CD8-positive, alpha-beta memory T cell (primary cell): ENCODE results near the gene UST. TPM values are rescaled to one million over a fixed set of nuclear protein-coding genes. Genes with fewer than 3 reads are reported as not detected.

Experiments used
- CTCF ChIA-PET: fragments of 350-600 bp; sonication (Branson Sonifier 250); formaldehyde crosslinking; loops from one replicate; lab custom pipeline; 2021; ENCODE audit warnings: antibody characterized with exemption; lab: Charles Lee
- POLR2A ChIA-PET: fragments of 350-600 bp; sonication (Branson Sonifier 250); formaldehyde crosslinking; loops from one replicate; lab custom pipeline; 2021; ENCODE audit warnings: antibody characterized with exemption; lab: Charles Lee
- DNase-seq, 5 donors: peaks; one replicate each; pipeline versions ENCODE4 v3.0.0 to v3.0.0-alpha.2; 2020 to 2022; ENCODE audit warnings: mixed read lengths in 1 of 5
- H3K27ac ChIP-seq: one replicate; pipeline ENCODE4 v1.7.0; 2013; ENCODE audit warnings: low read depth, mild to moderate bottlenecking, low read length, moderate library complexity
- H3K27me3 ChIP-seq: 2 replicates; pipeline ENCODE4 v1.7.0; 2013; ENCODE audit warnings: low read length, mild to moderate bottlenecking; ENCODE audit not compliant: insufficient read depth, poor library complexity, severe bottlenecking
- H3K36me3 ChIP-seq: 2 replicates; pipeline ENCODE4 v1.7.0; 2013; ENCODE audit warnings: mild to moderate bottlenecking, low read length, moderate library complexity; ENCODE audit not compliant: insufficient read depth
- H3K4me1 ChIP-seq: 2 replicates; pipeline ENCODE4 v1.7.0; 2013; ENCODE audit warnings: mild to moderate bottlenecking, low read length, moderate library complexity; ENCODE audit not compliant: insufficient read depth
- H3K4me3 ChIP-seq: 2 replicates; pipeline ENCODE4 v1.7.0; 2013; ENCODE audit warnings: mild to moderate bottlenecking, low read length
- H3K9me3 ChIP-seq: 2 replicates; pipeline ENCODE4 v1.7.0; 2013; ENCODE audit warnings: mild to moderate bottlenecking, low read length
- H3K27ac Mint-ChIP-seq, 8 donors: one replicate each; pipeline ENCODE4 v1.8.0; 2020 to 2021; ENCODE audit warnings: mixed read lengths in 8 of 8, mild to moderate bottlenecking in 6 of 8, inconsistent platforms in 3 of 8, moderate library complexity in 3 of 8
- H3K27me3 Mint-ChIP-seq, 2 donors: one replicate each; pipeline ENCODE4 v1.8.0; 2020 to 2021; ENCODE audit warnings: mixed read lengths in 2 of 2, mild to moderate bottlenecking in 1 of 2, moderate library complexity in 1 of 2
- H3K36me3 Mint-ChIP-seq, 3 donors: one replicate each; pipeline ENCODE4 v1.8.0; 2020 to 2021; ENCODE audit warnings: mixed read lengths in 3 of 3, inconsistent platforms in 1 of 3, mild to moderate bottlenecking in 1 of 3
- H3K4me1 Mint-ChIP-seq, 3 donors: one replicate each; pipeline ENCODE4 v1.8.0; 2020 to 2021; ENCODE audit warnings: mixed read lengths in 3 of 3, inconsistent platforms in 1 of 3, mild to moderate bottlenecking in 1 of 3
- H3K4me3 Mint-ChIP-seq, 7 donors: one replicate each; pipeline ENCODE4 v1.8.0; 2020 to 2021; ENCODE audit warnings: mixed read lengths in 7 of 7, mild to moderate bottlenecking in 6 of 7, moderate library complexity in 4 of 7, inconsistent platforms in 2 of 7
- H3K9me3 Mint-ChIP-seq, 5 donors: one replicate each; pipeline ENCODE4 v1.8.0; 2020 to 2022; ENCODE audit warnings: mixed read lengths in 5 of 5, mild to moderate bottlenecking in 3 of 5, moderate library complexity in 2 of 5, inconsistent platforms in 1 of 5
- polyA plus RNA-seq: library from polyadenylated mRNA; unstranded; fragments of 300-500 nt; fragmentation: Illumina TruSeq; gene quantifications from one replicate; pipeline ENCODE4 v1.2.3, GENCODE V29; 2021
- total RNA-seq, 2 experiments: library from RNA; stranded (reverse); gene quantifications; one replicate each; pipeline ENCODE4 v1.2.3, GENCODE V29; 2021

Gene UST
- total and polyA plus RNA-seq, 3 experiments from 2014 or later = 2.4 to 7.8 (median 6.4) TPM

DNA sequence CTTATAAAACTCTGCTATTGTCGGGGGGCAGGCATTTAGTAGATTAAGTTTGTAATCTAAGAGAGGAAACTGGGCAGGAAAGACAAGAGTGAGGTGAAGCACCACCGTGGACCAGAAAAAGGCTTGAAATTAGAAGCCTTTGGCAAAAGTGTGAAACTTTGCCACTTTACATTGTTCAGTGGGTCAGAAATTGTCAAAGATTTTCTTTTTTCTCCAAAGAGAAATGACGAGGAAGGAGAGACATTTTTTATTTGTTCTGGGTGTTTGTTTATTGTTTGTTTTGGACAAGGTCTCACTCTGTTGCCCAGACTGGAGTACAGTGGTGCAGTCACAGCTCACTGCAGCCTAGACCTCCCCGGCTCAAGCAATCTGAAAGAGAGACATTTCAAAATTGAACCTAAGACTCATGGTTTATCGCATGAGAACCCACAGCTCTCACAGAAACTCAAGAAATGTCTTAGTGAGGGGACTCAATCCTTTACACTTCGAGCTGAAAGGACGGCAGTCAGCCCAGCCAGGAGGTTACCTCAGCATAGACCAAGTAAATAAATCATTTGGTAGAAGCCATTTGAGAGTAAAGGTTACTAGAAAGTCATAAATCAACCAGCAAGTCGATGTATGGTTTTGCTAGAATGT, 307.8 kb downstream of the UST start:
- Histone ChIP-seq H3K27me3 (no peaks in the 10 kb centered on the region), H3K4me3 (no peak overlapping the region), H3K4me1 (peaks cover 9% of the 10 kb centered on the region), H3K36me3 (no peaks in the 10 kb centered on the region), H3K27ac (no peak overlapping the region), H3K9me3 (no peaks in the 10 kb centered on the region)
- ChIA-PET CTCF (interaction anchor here (1.0 to 1.5 kb wide), 4 partner anchors 9 to 377 kb away, joined by 3 to 4 read pairs (median 3); no protein-coding TSS in a partner anchor), POLR2A (interaction anchor here (0.6 to 1.2 kb wide), 2 partner anchors 8 kb away, joined by 3 to 4 read pairs; no protein-coding TSS in a partner anchor)
- Mint-ChIP-seq H3K4me3 (peak overlapping the region in 3 of 7 donors; percentile 24 to 39 (median 28)), H3K36me3 (peaks cover 4 to 6% (median 6%) of the 10 kb centered on the region in 3 donors), H3K4me1 (peaks cover 22 to 61% (median 34%) of the 10 kb centered on the region in 3 donors), H3K27me3 (peaks cover 0 to 1% of the 10 kb centered on the region in 2 donors), H3K9me3 (no peaks in the 10 kb centered on the region), H3K27ac (peak overlapping the region in 7 of 8 donors; percentile 1 to 75 (median 33))
- DNase-seq = no peak

DNA sequence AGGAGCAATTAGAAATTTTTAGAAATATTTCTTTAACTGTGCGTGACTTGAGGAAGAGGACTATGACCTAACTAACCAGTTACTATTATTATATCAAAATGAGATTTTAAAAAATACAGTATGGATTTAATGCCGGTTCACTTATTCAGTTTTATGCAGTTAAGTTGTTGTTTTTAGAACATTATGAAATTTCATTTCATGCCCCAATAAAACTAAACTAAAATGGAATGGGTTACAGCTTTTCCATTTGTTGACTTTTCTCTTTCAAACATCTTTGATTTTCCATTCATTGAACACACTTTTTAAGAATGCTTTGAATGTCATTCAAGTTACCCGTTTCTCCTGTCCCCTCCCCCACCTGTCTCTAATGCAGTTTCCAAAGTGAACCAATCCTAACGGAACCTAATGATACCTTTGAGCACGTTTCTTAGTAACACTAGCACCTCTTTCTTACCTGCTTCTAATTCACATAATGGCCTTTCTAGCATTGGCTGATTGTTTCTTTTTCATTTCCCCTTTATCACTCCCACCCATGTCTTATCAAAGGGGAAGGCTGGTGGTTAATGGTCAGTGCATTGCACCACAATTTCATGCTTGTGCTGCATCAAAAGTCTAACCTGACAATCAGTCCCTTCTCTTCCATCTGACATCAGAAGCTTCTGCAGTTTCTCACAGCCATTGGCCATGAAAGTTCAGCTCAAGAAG, 308.5 kb downstream of the UST start:
- Histone ChIP-seq H3K36me3 (no peaks in the 10 kb centered on the region), H3K9me3 (no peaks in the 10 kb centered on the region), H3K27me3 (no peaks in the 10 kb centered on the region), H3K27ac (no peak overlapping the region), H3K4me3 (no peak overlapping the region), H3K4me1 (peaks cover 16% of the 10 kb centered on the region)
- DNase-seq = no peak
- peak overlapping the region in 2 of 7 donors; percentile 3 to 30 for H3K4me3 Mint-ChIP-seq
- CTCF ChIA-PET = interaction anchor here (0.9 to 1.5 kb wide), 2 partner anchors 10 to 376 kb away, joined by 3 read pairs; no protein-coding TSS in a partner anchor
- H3K36me3 Mint-ChIP-seq = peaks cover 4 to 6% (median 4%) of the 10 kb centered on the region in 3 donors
- no peaks in the 10 kb centered on the region for H3K9me3 Mint-ChIP-seq
- peaks cover 28 to 64% (median 41%) of the 10 kb centered on the region in 3 donors for H3K4me1 Mint-ChIP-seq
- POLR2A ChIA-PET = interaction anchor here (0.6 kb wide), 1 partner anchor 8 kb away, joined by 3 read pairs; no protein-coding TSS in a partner anchor
- H3K27ac Mint-ChIP-seq = peak overlapping the region in 3 of 8 donors; percentile 10 to 76 (median 53)
- H3K27me3 Mint-ChIP-seq = peaks cover 0 to 1% of the 10 kb centered on the region in 2 donors

DNA sequence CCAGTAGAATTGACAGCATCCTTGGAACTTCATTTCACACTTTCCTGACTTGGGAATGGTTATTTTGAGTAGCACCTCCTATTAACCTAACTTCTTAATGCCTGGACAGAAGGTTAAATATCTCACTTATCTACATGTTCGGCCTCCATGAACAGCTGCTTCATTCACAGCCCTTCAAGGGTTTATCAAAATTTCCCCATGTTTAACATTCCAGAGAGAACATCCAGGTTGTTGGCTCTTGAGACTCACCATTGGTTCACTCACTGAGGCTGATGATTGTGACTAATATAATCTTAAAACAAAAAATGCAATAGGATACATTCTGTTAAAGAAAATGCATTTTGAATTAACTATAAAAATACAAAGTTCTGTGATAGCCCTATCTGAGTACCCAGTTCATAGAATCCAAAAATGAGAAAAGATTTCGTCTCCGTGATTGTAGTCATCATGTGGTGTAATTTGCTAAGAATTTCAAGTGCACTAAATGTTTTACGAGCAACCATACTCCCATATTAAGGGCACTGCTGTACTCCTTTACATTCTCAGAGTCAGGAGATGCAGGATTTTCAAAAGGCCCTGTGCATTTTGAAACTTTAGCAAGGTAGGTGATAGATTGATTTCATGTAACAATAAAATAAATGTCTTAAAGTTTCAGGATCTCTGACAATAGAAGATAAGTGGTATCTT, 310.1 kb downstream of the UST start:
- ChIA-PET POLR2A (no interaction called here), CTCF (interaction anchor here (1.7 kb wide), 1 partner anchor 13 kb away, joined by 3 read pairs; no protein-coding TSS in a partner anchor)
- Mint-ChIP-seq H3K36me3 (peaks cover 0 to 3% (median 0%) of the 10 kb centered on the region in 3 donors), H3K27ac (no peak overlapping the region), H3K27me3 (peaks cover 0 to 1% of the 10 kb centered on the region in 2 donors), H3K9me3 (no peaks in the 10 kb centered on the region), H3K4me1 (peaks cover 42 to 75% (median 53%) of the 10 kb centered on the region in 3 donors), H3K4me3 (no peak overlapping the region)
- DNase-seq = no peak
- no peaks in the 10 kb centered on the region for H3K27me3 ChIP-seq
- no peaks in the 10 kb centered on the region for H3K9me3 ChIP-seq
- H3K4me1 ChIP-seq = peaks cover 31% of the 10 kb centered on the region
- H3K4me3 ChIP-seq = no peak overlapping the region
- no peak overlapping the region for H3K27ac ChIP-seq
- no peaks in the 10 kb centered on the region for H3K36me3 ChIP-seq

DNA sequence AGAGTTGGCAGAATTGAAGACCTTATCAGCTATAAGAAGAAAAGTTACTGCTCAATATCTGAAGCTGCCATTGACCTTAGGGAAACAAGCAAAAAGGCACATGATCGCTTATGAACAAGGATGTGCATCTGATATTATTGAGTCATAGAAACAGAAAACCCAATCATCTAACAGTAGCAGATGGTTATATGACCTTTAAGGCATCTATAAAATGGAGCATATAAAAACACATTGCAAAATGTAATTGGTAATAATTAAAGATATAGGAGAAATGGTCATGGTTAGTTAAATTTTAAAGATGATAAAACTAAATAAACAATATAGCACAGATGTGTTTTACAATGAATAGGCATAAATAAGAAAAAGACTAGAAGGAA, 310.6 kb downstream of the UST start:
- Mint-ChIP-seq H3K36me3 (peaks cover 0 to 3% (median 0%) of the 10 kb centered on the region in 3 donors), H3K4me3 (no peak overlapping the region), H3K4me1 (peaks cover 40 to 73% (median 51%) of the 10 kb centered on the region in 3 donors), H3K9me3 (no peaks in the 10 kb centered on the region), H3K27me3 (peaks cover 0 to 1% of the 10 kb centered on the region in 2 donors), H3K27ac (no peak overlapping the region)
- DNase-seq = no peak
- Histone ChIP-seq H3K4me3 (no peak overlapping the region), H3K27ac (no peak overlapping the region), H3K9me3 (no peaks in the 10 kb centered on the region), H3K27me3 (no peaks in the 10 kb centered on the region), H3K4me1 (peaks cover 34% of the 10 kb centered on the region), H3K36me3 (no peaks in the 10 kb centered on the region)
- POLR2A ChIA-PET = interaction anchor here (2.1 kb wide), 1 partner anchor 10 kb away, joined by 6 read pairs; no protein-coding TSS in a partner anchor
- CTCF ChIA-PET = interaction anchor here (1.7 kb wide), 1 partner anchor 12 kb away, joined by 3 read pairs; no protein-coding TSS in a partner anchor

DNA sequence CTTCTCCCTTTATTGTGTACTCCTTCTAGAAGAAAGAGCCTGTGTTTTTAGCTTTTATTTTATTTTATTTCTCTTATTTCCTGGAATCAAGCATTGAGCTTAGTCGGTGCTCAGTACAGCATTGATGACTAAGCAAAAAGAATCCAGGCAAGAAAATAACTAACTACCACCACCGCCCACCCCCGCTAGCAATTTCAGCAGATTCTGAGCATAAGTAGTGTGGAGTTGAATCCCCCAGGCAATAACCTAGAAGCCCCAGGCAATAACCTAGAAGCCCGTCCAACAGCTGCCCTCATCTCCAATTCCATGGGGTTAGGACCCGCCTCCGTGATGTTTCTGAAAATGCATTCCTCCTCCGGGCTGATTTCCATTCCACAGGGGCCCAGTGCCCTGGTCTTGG, 312.7 kb downstream of the UST start:
- H3K9me3 Mint-ChIP-seq = no peaks in the 10 kb centered on the region
- CTCF ChIA-PET = interaction anchor here (1.1 kb wide), 1 partner anchor 28 kb away, joined by 3 read pairs; no protein-coding TSS in a partner anchor
- no peaks in the 10 kb centered on the region for H3K36me3 ChIP-seq
- H3K27me3 Mint-ChIP-seq = peaks cover 0 to 1% of the 10 kb centered on the region in 2 donors
- peak overlapping the region in 4 of 7 donors; percentile 0 to 86 (median 60) for H3K4me3 Mint-ChIP-seq
- H3K4me1 Mint-ChIP-seq = peaks cover 31 to 58% (median 39%) of the 10 kb centered on the region in 3 donors
- no peak overlapping the region for H3K4me3 ChIP-seq
- DNase-seq = no peak
- POLR2A ChIA-PET = interaction anchor here (0.7 to 2.1 kb wide), 3 partner anchors 12 to 477 kb away, joined by 3 to 6 read pairs (median 3); no protein-coding TSS in a partner anchor
- H3K27ac ChIP-seq = no peak overlapping the region
- peaks cover 0 to 3% (median 0%) of the 10 kb centered on the region in 3 donors for H3K36me3 Mint-ChIP-seq
- H3K27ac Mint-ChIP-seq = peak overlapping the region in 7 of 8 donors; percentile 53 to 91 (median 79)
- peaks cover 26% of the 10 kb centered on the region for H3K4me1 ChIP-seq
- no peaks in the 10 kb centered on the region for H3K9me3 ChIP-seq
- H3K27me3 ChIP-seq = no peaks in the 10 kb centered on the region

DNA sequence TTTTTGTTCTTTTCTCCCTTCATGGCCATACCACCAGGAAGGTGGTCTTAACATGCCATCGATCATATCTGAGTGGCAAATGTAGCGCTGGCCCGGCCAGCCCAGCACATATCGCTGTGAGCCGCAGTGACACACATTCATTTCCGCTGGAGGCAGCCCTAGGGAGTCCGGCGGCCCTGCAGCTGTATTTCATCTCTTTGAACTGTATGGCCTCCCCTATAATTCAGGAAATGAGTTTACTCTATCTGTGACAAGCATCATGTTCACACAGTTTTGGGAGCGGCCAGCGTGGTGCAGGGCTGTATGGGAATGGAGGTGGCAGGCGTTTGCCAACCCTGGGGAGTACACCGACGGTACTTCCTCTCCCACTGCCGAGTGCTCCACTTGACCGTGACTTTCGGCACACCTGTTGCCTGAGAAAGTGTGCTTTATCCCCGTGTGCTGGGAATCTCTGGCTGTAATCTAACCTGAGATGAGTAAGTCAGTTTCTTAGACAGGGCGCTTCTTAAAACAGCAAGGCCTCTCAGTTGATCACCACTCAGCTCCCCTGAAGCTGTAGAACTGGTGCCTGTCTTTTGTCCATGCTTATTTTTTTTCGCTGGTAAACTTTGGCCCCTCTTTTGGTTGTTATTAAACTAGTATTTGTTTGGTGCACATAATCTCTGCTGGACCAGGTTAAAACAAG, 313.6 kb downstream of the UST start:
- POLR2A ChIA-PET = interaction anchor here (1.0 kb wide), 1 partner anchor 15 kb away, joined by 5 read pairs; no protein-coding TSS in a partner anchor
- Histone ChIP-seq H3K4me3 (peak overlapping the region; percentile 45), H3K27ac (no peak overlapping the region), H3K4me1 (peaks cover 31% of the 10 kb centered on the region), H3K9me3 (no peaks in the 10 kb centered on the region), H3K36me3 (no peaks in the 10 kb centered on the region), H3K27me3 (no peaks in the 10 kb centered on the region)
- Mint-ChIP-seq H3K27ac (peak overlapping the region; percentile 73 to 95 (median 88)), H3K9me3 (no peaks in the 10 kb centered on the region), H3K4me1 (peaks cover 27 to 53% (median 34%) of the 10 kb centered on the region in 3 donors), H3K27me3 (peaks cover 0 to 1% of the 10 kb centered on the region in 2 donors), H3K36me3 (peaks cover 0 to 3% (median 0%) of the 10 kb centered on the region in 3 donors), H3K4me3 (peak overlapping the region in 6 of 7 donors; percentile 75 to 86 (median 78))
- DNase-seq = peak; percentile 31 to 68 (median 35)
- CTCF ChIA-PET = interaction anchor here (1.2 to 4.4 kb wide), 3 partner anchors 8 to 372 kb away, joined by 3 to 13 read pairs (median 4); no protein-coding TSS in a partner anchor
